H9 (cell line): ENCODE results near the gene ALDH5A1. TPM values are rescaled to one million over a fixed set of nuclear protein-coding genes. Genes with fewer than 3 reads are reported as not detected.

ENCODE experiments used
- DNase-seq: peaks from one replicate; pipeline ENCODE4 v3.0.0-alpha.2; 2017
- H2AFZ ChIP-seq: one replicate; pipeline ENCODE4 v1.6.1; 2013; ENCODE audit warnings: mild to moderate bottlenecking, low read length, control low read depth, moderate library complexity
- H2AK5ac ChIP-seq: 2 replicates; pipeline ENCODE4 v1.6.1; 2013; ENCODE audit warnings: low read length, control low read depth, mixed read lengths; ENCODE audit not compliant: insufficient read length
- H2BK120ac ChIP-seq: one replicate; pipeline ENCODE4 v1.6.1; 2013; ENCODE audit warnings: low read depth, mild to moderate bottlenecking, low read length, control low read depth, inconsistent platforms; ENCODE audit not compliant: poor library complexity, severe bottlenecking
- H2BK12ac ChIP-seq: 2 replicates; pipeline ENCODE4 v1.6.1; 2013; ENCODE audit warnings: low read length, control low read depth, mixed read lengths, low read depth; ENCODE audit not compliant: insufficient read length
- H2BK15ac ChIP-seq: 2 replicates; pipeline ENCODE4 v1.6.1; 2013; ENCODE audit warnings: low read depth, low read length, control low read depth
- H2BK20ac ChIP-seq: one replicate; pipeline ENCODE4 v1.6.1; 2013; ENCODE audit warnings: low read depth, mild to moderate bottlenecking, low read length, control low read depth, inconsistent platforms; ENCODE audit not compliant: poor library complexity, severe bottlenecking
- H2BK5ac ChIP-seq: 2 replicates; pipeline ENCODE4 v1.6.1; 2013; ENCODE audit warnings: low read length, control low read depth, mixed read lengths; ENCODE audit not compliant: insufficient read length
- H3K14ac ChIP-seq: 2 replicates; pipeline ENCODE4 v1.6.1; 2013; ENCODE audit warnings: low read length, control low read depth; ENCODE audit not compliant: insufficient read depth
- H3K18ac ChIP-seq: 2 replicates; pipeline ENCODE4 v1.6.1; 2013; ENCODE audit warnings: low read depth, mild to moderate bottlenecking, mixed read lengths, low read length, control low read depth; ENCODE audit not compliant: insufficient read length
- H3K23ac ChIP-seq: 2 replicates; pipeline ENCODE4 v1.6.1; 2013; ENCODE audit warnings: low read length, control low read depth, mixed read lengths, low read depth; ENCODE audit not compliant: insufficient read length
- H3K23me2 ChIP-seq: 2 replicates; pipeline ENCODE4 v1.6.1; 2013; ENCODE audit warnings: low read depth, mild to moderate bottlenecking, mixed read lengths, low read length, control low read depth; ENCODE audit not compliant: insufficient read length, poor library complexity, severe bottlenecking
- H3K27ac ChIP-seq: 2 replicates; pipeline ENCODE4 v1.5.1; 2013; ENCODE audit warnings: low read length, control low read depth, mixed read lengths, low read depth; ENCODE audit not compliant: insufficient read length
- H3K27me3 ChIP-seq: 2 replicates; pipeline ENCODE4 v1.6.1; 2013; ENCODE audit warnings: low read length, control low read depth, inconsistent platforms; ENCODE audit not compliant: insufficient read depth
- H3K4ac ChIP-seq: 2 replicates; pipeline ENCODE4 v1.6.1; 2013; ENCODE audit warnings: low read depth, mild to moderate bottlenecking, control low read depth, inconsistent platforms, low read length, moderate library complexity
- H3K4me1 ChIP-seq: 2 replicates; pipeline ENCODE4 v1.6.1; 2013; ENCODE audit warnings: low read length, control low read depth, inconsistent platforms; ENCODE audit not compliant: insufficient read depth
- H3K4me2 ChIP-seq: 2 replicates; pipeline ENCODE4 v1.6.1; 2013; ENCODE audit warnings: low read length, control low read depth, mixed read lengths; ENCODE audit not compliant: insufficient read length, insufficient read depth
- H3K56ac ChIP-seq: 2 replicates; pipeline ENCODE4 v1.6.1; 2013; ENCODE audit warnings: low read depth, mild to moderate bottlenecking, mixed read lengths, low read length, control low read depth; ENCODE audit not compliant: insufficient read length
- H3K79me1 ChIP-seq: 2 replicates; pipeline ENCODE4 v1.6.1; 2013; ENCODE audit warnings: low read depth, mild to moderate bottlenecking, moderate library complexity, low read length, control low read depth, inconsistent platforms; ENCODE audit not compliant: insufficient read depth, poor library complexity, severe bottlenecking
- H3K79me2 ChIP-seq: 2 replicates; pipeline ENCODE4 v1.6.1; 2013; ENCODE audit warnings: low read length, control low read depth, inconsistent platforms; ENCODE audit not compliant: insufficient read depth
- H3K9ac ChIP-seq: 2 replicates; pipeline ENCODE4 v1.6.1; 2013; ENCODE audit warnings: low read length, control low read depth, mixed read lengths; ENCODE audit not compliant: insufficient read length; ENCODE audit errors: extremely low read depth
- H3K9me3 ChIP-seq: one replicate; pipeline ENCODE4 v1.6.1; 2013; ENCODE audit warnings: low read depth, low read length, inconsistent platforms; ENCODE audit not compliant: control insufficient read depth
- H3T11ph ChIP-seq: one replicate; pipeline ENCODE4 v1.6.1; 2013; ENCODE audit warnings: mild to moderate bottlenecking, low read length, control low read depth, inconsistent platforms
- H4K20me1 ChIP-seq: one replicate; pipeline ENCODE4 v1.6.1; 2013; ENCODE audit not compliant: control insufficient read depth, insufficient read length, insufficient read depth
- H4K5ac ChIP-seq: 2 replicates; pipeline ENCODE4 v1.6.1; 2013; ENCODE audit warnings: low read depth, mild to moderate bottlenecking, mixed read lengths, low read length, control low read depth; ENCODE audit not compliant: insufficient read length
- H4K8ac ChIP-seq: replicated peaks from 2 replicates; pipeline ENCODE4 v1.6.1; 2013; ENCODE audit warnings: low read length, control low read depth, mixed read lengths, low read depth; ENCODE audit not compliant: insufficient read length
- H4K91ac ChIP-seq: 2 replicates; pipeline ENCODE4 v1.6.1; 2013; ENCODE audit warnings: low read depth, mild to moderate bottlenecking, moderate library complexity, mixed read lengths, low read length, control low read depth; ENCODE audit not compliant: insufficient read length
- H3K27ac Mint-ChIP-seq, 3 experiments: 2 replicates in 2 of 3; 3 replicates in 1 of 3; pipeline ENCODE4 v1.8.0; 2020 to 2021; ENCODE audit warnings: mixed read lengths in 3 of 3, mild to moderate bottlenecking in 1 of 3, moderate library complexity in 1 of 3
- H3K27me3 Mint-ChIP-seq: 2 replicates; pipeline ENCODE4 v1.8.0; 2021; ENCODE audit warnings: low read depth, mild to moderate bottlenecking, moderate library complexity, mixed read lengths
- H3K36me3 Mint-ChIP-seq, 3 experiments: 2 replicates in 2 of 3; 3 replicates in 1 of 3; pipeline ENCODE4 v1.8.0; 2020 to 2021; ENCODE audit warnings: low read depth in 3 of 3, mixed read lengths in 3 of 3; ENCODE audit not compliant: insufficient read depth in 1 of 3
- H3K4me1 Mint-ChIP-seq, 2 experiments: 2 replicates each; pipeline ENCODE4 v1.8.0; 2020; ENCODE audit warnings: mixed read lengths in 2 of 2
- H3K4me3 Mint-ChIP-seq, 2 experiments: 2 replicates in 1 of 2; 3 replicates in 1 of 2; pipeline ENCODE4 v1.8.0; 2020 to 2021; ENCODE audit warnings: mild to moderate bottlenecking in 2 of 2, mixed read lengths in 2 of 2, moderate library complexity in 1 of 2
- H3K9me3 Mint-ChIP-seq, 2 experiments: 2 replicates in 1 of 2; 3 replicates in 1 of 2; pipeline ENCODE4 v1.8.0; 2020; ENCODE audit warnings: mild to moderate bottlenecking in 2 of 2, mixed read lengths in 2 of 2, moderate library complexity in 1 of 2
- WGBS: extraction: QIAGEN DNeasy Blood & Tissue Kit; methylation state at CpG from one replicate; pipeline ENCODE4 v1.1.7; 2013; ENCODE audit warnings: missing lambda C conversion rate, low lambda C conversion rate, mixed read lengths; ENCODE audit not compliant: insufficient read length; ENCODE audit errors: extremely low coverage; 5-methylcytosine and 5-hydroxymethylcytosine counted together
- total RNA-seq: library from RNA; stranded (reverse); gene quantifications from 2 replicates; pipeline ENCODE4 v1.2.1, GENCODE V29; 2021
- TF ChIP-seq, protein P1 (sequence below): fragments of 200-600 bp; sonication (generic); conservative IDR thresholded peaks from 3 replicates; pipeline ENCODE4 v1.8.0; 2021; ENCODE audit warnings: antibody characterized with exemption, mild to moderate bottlenecking

ALDH5A1 gene
- total RNA-seq, 1 experiment from 2014 or later: 5.4 TPM

- Histone ChIP-seq H3T11ph (no peak overlapping the region), H2AK5ac (no peak overlapping the region), H2AFZ (no peak overlapping the region), H2BK120ac (no peak overlapping the region), H3K4ac (no peak overlapping the region), H4K8ac (no peak overlapping the region), H3K23me2 (no peaks in the 10 kb centered on the region), H3K23ac (no peak overlapping the region), H2BK5ac (no peak overlapping the region), H3K79me1 (no peaks in the 10 kb centered on the region), H3K4me1 (no peaks in the 10 kb centered on the region), H3K9ac (no peak overlapping the region), H3K4me2 (no peak overlapping the region), H4K20me1 (no peaks in the 10 kb centered on the region), H3K9me3 (no peaks in the 10 kb centered on the region), H2BK12ac (no peak overlapping the region), H4K5ac (no peak overlapping the region), H3K14ac (no peak overlapping the region), H2BK20ac (no peak overlapping the region), H3K79me2 (no peaks in the 10 kb centered on the region), H4K91ac (no peak overlapping the region), H3K27me3 (no peaks in the 10 kb centered on the region), H3K27ac (no peak overlapping the region), H3K56ac (no peak overlapping the region), H3K18ac (no peak overlapping the region), H2BK15ac (no peak overlapping the region)
- TF ChIP-seq, protein P1, sequence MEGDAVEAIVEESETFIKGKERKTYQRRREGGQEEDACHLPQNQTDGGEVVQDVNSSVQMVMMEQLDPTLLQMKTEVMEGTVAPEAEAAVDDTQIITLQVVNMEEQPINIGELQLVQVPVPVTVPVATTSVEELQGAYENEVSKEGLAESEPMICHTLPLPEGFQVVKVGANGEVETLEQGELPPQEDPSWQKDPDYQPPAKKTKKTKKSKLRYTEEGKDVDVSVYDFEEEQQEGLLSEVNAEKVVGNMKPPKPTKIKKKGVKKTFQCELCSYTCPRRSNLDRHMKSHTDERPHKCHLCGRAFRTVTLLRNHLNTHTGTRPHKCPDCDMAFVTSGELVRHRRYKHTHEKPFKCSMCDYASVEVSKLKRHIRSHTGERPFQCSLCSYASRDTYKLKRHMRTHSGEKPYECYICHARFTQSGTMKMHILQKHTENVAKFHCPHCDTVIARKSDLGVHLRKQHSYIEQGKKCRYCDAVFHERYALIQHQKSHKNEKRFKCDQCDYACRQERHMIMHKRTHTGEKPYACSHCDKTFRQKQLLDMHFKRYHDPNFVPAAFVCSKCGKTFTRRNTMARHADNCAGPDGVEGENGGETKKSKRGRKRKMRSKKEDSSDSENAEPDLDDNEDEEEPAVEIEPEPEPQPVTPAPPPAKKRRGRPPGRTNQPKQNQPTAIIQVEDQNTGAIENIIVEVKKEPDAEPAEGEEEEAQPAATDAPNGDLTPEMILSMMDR: no peak
- Mint-ChIP-seq H3K4me1 (peaks cover 28 to 35% of the 10 kb centered on the region in 2 experiments), H3K27ac (no peak overlapping the region), H3K36me3 (peaks cover under 1 to 7% (median 1%) of the 10 kb centered on the region in 3 experiments; a peak in 3 of 7 replicates), H3K27me3 (peaks cover 2% of the 10 kb centered on the region; the same call in 1 of the 2 replicates), H3K9me3 (peaks cover 2 to 3% of the 10 kb centered on the region in 2 experiments; a peak in 2 of 5 replicates), H3K4me3 (no peak overlapping the region)
- DNase-seq: no peak
- WGBS: no CpG with 5 or more reads among the region's 4 CpGs
Observed at GRCh38 chr6:24513602-24514001, 18.8 kb downstream of the ALDH5A1 start.
